Stomach (tissue), 9 donors: ENCODE data around the gene PSMA6. TPM values are rescaled to one million over a fixed set of nuclear protein-coding genes. Genes with fewer than 3 reads are reported as not detected.

Source experiments
- DNase-seq, 2 donors: peaks; one replicate each; pipeline versions ENCODE4 v3.0.0 to v3.0.0-alpha.2; 2013 to 2019
- H3K27ac ChIP-seq, 5 donors: fragments of 200-600 bp in 4 of 5; sonication (generic) in 4 of 5; one replicate each; pipeline ENCODE4 v1.5.1; 2013 to 2019; ENCODE audit warnings: mild to moderate bottlenecking in 1 of 5, moderate library complexity in 1 of 5
- H3K27me3 ChIP-seq, 3 donors: fragments of 200-600 bp; sonication (generic); one replicate each; pipeline ENCODE4 v1.5.1; 2017 to 2019; ENCODE audit warnings: mixed run types in 1 of 3
- H3K36me3 ChIP-seq, 4 donors: fragments of 200-600 bp; sonication (generic); 1 replicate in 3 of 4; 2 replicates in 1 of 4; pipeline ENCODE4 v1.5.1; 2016 to 2019
- H3K4me1 ChIP-seq, 4 donors: fragments of 200-600 bp; sonication (generic); one replicate each; pipeline ENCODE4 v1.5.1; 2016 to 2019
- H3K4me3 ChIP-seq, 4 donors: fragments of 200-600 bp; sonication (generic) in 3 of 4; one replicate each; pipeline ENCODE4 v1.5.1; 2016 to 2019; ENCODE audit warnings: mild to moderate bottlenecking in 1 of 4
- H3K9me3 ChIP-seq, 4 donors: fragments of 200-600 bp; sonication (generic); one replicate each; pipeline ENCODE4 v1.5.1; 2016 to 2019
- EP300 ChIP-seq: sonication (generic); formaldehyde crosslinking; IDR thresholded peaks from one replicate; pipeline ENCODE4 v1.6.1; 2017; ENCODE audit warnings: antibody characterized with exemption
- POLR2A ChIP-seq, 4 donors: fragments of 450-650 bp; IDR thresholded peaks; one replicate each; pipeline ENCODE4 v1.6.1; 2016; ENCODE audit warnings: antibody characterized with exemption in 4 of 4, control low read depth in 2 of 4, mild to moderate bottlenecking in 1 of 4, moderate library complexity in 1 of 4
- POLR2AphosphoS5 ChIP-seq, 3 donors: sonication (generic); formaldehyde crosslinking; IDR thresholded peaks; one replicate each; pipeline ENCODE4 v1.6.1; 2016; ENCODE audit warnings: antibody characterized with exemption in 3 of 3
- WGBS, 5 donors: extraction: QIAGEN DNeasy Blood & Tissue Kit in 3 of 5; methylation state at CpG; one replicate each; pipeline versions ENCODE4 v1.1.5 to v1.1.7; 2013 to 2018; 5-methylcytosine and 5-hydroxymethylcytosine counted together
- intact Hi-C: fragments of 100-400 bp; cut with DNase I; formaldehyde crosslinking; loops from one replicate; pipeline ENCODE4 v1.15.1; 2023; ENCODE audit warnings: low total_unique reads
- polyA plus RNA-seq, 3 donors: library from polyadenylated mRNA; stranded (reverse); fragments of 200-250 nt; gene quantifications; one replicate each; pipeline ENCODE4 v1.2.3, GENCODE V29; 2013
- total RNA-seq, 5 donors: library from RNA; depleted of rRNA; stranded (reverse); fragments of >200 nt; gene quantifications; one replicate each; pipeline versions ENCODE4 v1.1.0 to v1.2.3, GENCODE V29; 2014 to 2016
- TF ChIP-seq, protein P1 (sequence below), 7 experiments: fragments of 450-650 bp in 4 of 7; fragments of 200-600 bp in 3 of 7; sonication (generic) in 3 of 7; IDR thresholded peaks; one replicate each; pipeline ENCODE4 v1.5.1; 2016 to 2019; ENCODE audit warnings: antibody characterized with exemption in 7 of 7, control low read depth in 2 of 7, mild to moderate bottlenecking in 1 of 7
- donor health status: healthy with polysubstance abuse.
- donor health status: Bipolar disorder and iron deficiency.
- donor health status: healthy.

The PSMA6 gene
- total and polyA plus RNA-seq, 8 donors, result 10.7 to 202 (median 159) TPM

GRCh38 chr14:35286707-35287106, 5.5 kb upstream of the PSMA6 start:
- peaks cover 0 to 9% (median 5%) of the 10 kb centered on the region in 4 donors for H3K36me3 ChIP-seq
- H3K4me3 ChIP-seq, result no peak overlapping the region
- peaks cover 0 to 34% (median 8%) of the 10 kb centered on the region in 4 donors for H3K4me1 ChIP-seq
- H3K9me3 ChIP-seq, result no peaks in the 10 kb centered on the region
- 63 to 81% (median 78%) methylated on average over 1 of the region's 1 CpG for WGBS, 5 donors
- TF ChIP-seq POLR2AphosphoS5 (IDR thresholded peaks at IDR 0.05), result no peak
- TF ChIP-seq POLR2A (IDR thresholded peaks at IDR 0.05), result no peak
- TF ChIP-seq EP300, result no peak
- TF ChIP-seq, protein P1, sequence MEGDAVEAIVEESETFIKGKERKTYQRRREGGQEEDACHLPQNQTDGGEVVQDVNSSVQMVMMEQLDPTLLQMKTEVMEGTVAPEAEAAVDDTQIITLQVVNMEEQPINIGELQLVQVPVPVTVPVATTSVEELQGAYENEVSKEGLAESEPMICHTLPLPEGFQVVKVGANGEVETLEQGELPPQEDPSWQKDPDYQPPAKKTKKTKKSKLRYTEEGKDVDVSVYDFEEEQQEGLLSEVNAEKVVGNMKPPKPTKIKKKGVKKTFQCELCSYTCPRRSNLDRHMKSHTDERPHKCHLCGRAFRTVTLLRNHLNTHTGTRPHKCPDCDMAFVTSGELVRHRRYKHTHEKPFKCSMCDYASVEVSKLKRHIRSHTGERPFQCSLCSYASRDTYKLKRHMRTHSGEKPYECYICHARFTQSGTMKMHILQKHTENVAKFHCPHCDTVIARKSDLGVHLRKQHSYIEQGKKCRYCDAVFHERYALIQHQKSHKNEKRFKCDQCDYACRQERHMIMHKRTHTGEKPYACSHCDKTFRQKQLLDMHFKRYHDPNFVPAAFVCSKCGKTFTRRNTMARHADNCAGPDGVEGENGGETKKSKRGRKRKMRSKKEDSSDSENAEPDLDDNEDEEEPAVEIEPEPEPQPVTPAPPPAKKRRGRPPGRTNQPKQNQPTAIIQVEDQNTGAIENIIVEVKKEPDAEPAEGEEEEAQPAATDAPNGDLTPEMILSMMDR (IDR thresholded peaks at IDR 0.05), result no peak
- intact Hi-C loops, result no loop called here
- no peak for DNase-seq
- no peaks in the 10 kb centered on the region for H3K27me3 ChIP-seq
- H3K27ac ChIP-seq, result peak overlapping the region in 2 of 5 donors; percentile 73

DNA sequence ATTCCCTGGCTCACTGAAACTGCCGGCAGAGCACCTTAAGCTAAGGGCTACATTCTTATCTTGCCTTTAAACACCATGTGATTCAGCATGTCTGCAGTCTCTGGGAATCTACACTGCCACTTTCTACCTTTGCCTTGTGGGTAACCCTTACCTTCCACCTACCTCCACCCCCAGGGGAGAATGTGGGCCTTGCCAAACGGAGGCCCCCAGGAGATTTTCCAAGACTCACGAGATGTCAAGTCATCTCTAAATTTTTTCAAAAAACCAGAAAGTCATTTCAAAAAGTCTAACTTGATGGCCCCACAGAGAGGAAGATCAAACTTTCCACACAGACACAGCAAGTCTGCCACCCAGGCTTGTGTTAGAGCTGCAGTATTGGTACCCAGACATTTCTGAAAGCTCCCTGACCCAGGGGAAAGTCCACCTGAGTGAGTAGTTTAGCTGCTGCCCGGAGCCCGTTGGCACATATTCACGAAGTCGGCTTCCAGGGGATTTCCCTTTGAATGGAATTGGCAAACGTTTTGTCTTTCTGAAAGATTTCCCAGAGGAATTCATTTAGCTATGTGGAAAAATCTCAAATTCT, 4.7 kb upstream of the PSMA6 start:
- Histone ChIP-seq H3K9me3 (no peaks in the 10 kb centered on the region), H3K36me3 (peaks cover 0 to 4% (median 2%) of the 10 kb centered on the region in 4 donors), H3K27ac (peak overlapping the region in 2 of 5 donors; percentile 50 to 73), H3K4me1 (peaks cover 0 to 34% (median 9%) of the 10 kb centered on the region in 4 donors), H3K4me3 (no peak overlapping the region), H3K27me3 (no peaks in the 10 kb centered on the region)
- TF ChIP-seq EP300, result no peak
- DNase-seq, result peak in 1 of 2 donors; percentile 59
- WGBS, 5 donors, result 21 to 31% (median 23%) methylated on average over 8 of the region's 8 CpGs
- intact Hi-C loops, result no loop called here

GRCh38 chr14:35289623-35290022, 2.6 kb upstream of the PSMA6 start:
- TF ChIP-seq, protein P1 (IDR thresholded peaks at IDR 0.05), result no peak
- TF ChIP-seq EP300 (no peak), POLR2A (IDR thresholded peaks at IDR 0.05) (no peak), POLR2AphosphoS5 (IDR thresholded peaks at IDR 0.05) (no peak)
- Histone ChIP-seq H3K9me3 (no peaks in the 10 kb centered on the region), H3K36me3 (no peaks in the 10 kb centered on the region), H3K27ac (no peak overlapping the region), H3K4me1 (peaks cover 17 to 53% (median 27%) of the 10 kb centered on the region in 4 donors), H3K27me3 (no peaks in the 10 kb centered on the region), H3K4me3 (no peak overlapping the region)
- DNase-seq, result no peak
- intact Hi-C loops, result loop anchor here (10.0 kb wide), 1 partner anchor 115 kb away; the partner anchor contains the start of gene NFKBIA
- 93 to 98% (median 97%) methylated on average over 3 of the region's 3 CpGs for WGBS, 5 donors

DNA sequence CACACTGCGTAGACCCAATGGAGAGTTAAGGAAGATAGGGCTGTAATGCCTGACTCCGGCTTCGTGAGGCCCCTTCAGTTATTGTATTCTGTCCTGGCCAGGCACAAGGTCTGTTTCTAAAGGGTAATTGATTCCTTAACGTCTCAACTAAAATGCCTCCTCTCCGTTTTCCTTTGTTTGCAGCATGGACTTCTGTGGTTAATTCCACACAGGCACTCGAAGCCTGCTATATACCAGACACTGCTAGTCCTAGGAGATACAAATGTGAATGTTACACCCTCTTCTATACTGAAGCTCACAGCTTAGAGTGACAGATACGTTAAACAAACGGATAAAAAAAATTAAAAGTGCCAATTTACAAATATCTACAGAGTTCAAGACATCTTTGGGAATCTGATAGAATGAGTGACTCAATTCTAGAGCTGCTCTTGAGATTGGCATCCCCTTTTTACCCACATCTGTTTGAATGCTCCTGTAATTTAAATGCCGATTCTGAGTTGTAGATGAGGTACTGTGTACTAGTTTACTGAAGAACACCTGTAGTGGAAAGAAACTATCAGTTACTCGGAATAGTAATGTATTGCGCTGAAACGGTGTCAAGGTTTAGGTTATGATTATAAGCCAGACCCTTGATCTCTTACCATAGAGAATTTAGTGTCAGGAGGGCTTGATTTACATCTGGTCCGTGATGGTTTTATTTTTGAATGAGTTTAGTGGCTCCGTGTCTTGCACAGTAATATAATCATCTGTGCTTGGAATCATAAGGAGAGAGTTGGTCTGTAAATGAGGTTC, 784 bp downstream of the PSMA6 start:
- 2 to 7% (median 5%) methylated on average over 13 to 14 of the region's 14 CpGs for WGBS, 5 donors
- H3K4me1 ChIP-seq, result peaks cover 34 to 59% (median 52%) of the 10 kb centered on the region in 4 donors
- peak overlapping the region; percentile 89 to 94 (median 92) for H3K27ac ChIP-seq
- H3K27me3 ChIP-seq, result no peaks in the 10 kb centered on the region
- peak overlapping the region; percentile 73 to 84 (median 77) for H3K4me3 ChIP-seq
- no peaks in the 10 kb centered on the region for H3K36me3 ChIP-seq
- DNase-seq, result no peak
- H3K9me3 ChIP-seq, result no peaks in the 10 kb centered on the region
- TF ChIP-seq POLR2A (IDR thresholded peaks at IDR 0.05) (no peak), POLR2AphosphoS5 (IDR thresholded peaks at IDR 0.05) (no peak), EP300 (no peak)
- TF ChIP-seq, protein P1 (IDR thresholded peaks at IDR 0.05), result no peak
- intact Hi-C loops, result loop anchor here (10.0 kb wide), 1 partner anchor 112 kb away; the partner anchor contains the start of gene NFKBIA
